Hepatocyte (in vitro differentiated cells): ENCODE results near the gene ZSCAN21. TPM values are rescaled to one million over a fixed set of nuclear protein-coding genes. Genes with fewer than 3 reads are reported as not detected.

Experiments
- DNase-seq: peaks from one replicate; pipeline ENCODE4 v3.0.0-alpha.2; 2016; ENCODE audit warnings: low spot score
- H2AFZ ChIP-seq: fragments of 200-600 bp; sonication (generic); 2 replicates; pipeline ENCODE4 v1.6.0; 2016; ENCODE audit warnings: antibody characterized with exemption, mild to moderate bottlenecking
- H3K27ac ChIP-seq: fragments of 200-600 bp; sonication (generic); 2 replicates; pipeline ENCODE4 v1.5.1; 2016; ENCODE audit warnings: mild to moderate bottlenecking
- H3K27me3 ChIP-seq: fragments of 200-600 bp; sonication (generic); 2 replicates; pipeline ENCODE4 v1.6.1; 2016
- H3K36me3 ChIP-seq: fragments of 200-600 bp; sonication (generic); replicated peaks from 2 replicates; pipeline ENCODE4 v1.5.1; 2016; ENCODE audit warnings: low read depth; ENCODE audit not compliant: insufficient read depth
- H3K4me1 ChIP-seq: fragments of 200-600 bp; sonication (generic); 2 replicates; pipeline ENCODE4 v1.5.1; 2016; ENCODE audit warnings: mild to moderate bottlenecking, moderate library complexity; ENCODE audit not compliant: insufficient read depth
- H3K4me2 ChIP-seq: fragments of 200-600 bp; sonication (generic); 2 replicates; pipeline ENCODE4 v1.6.0; 2016
- H3K4me3 ChIP-seq: fragments of 200-600 bp; sonication (generic); 2 replicates; pipeline ENCODE4 v1.5.1; 2016; ENCODE audit warnings: mild to moderate bottlenecking
- H3K79me2 ChIP-seq: fragments of 200-600 bp; sonication (generic); 2 replicates; pipeline ENCODE4 v1.6.0; 2017; ENCODE audit warnings: mild to moderate bottlenecking
- H3K9me2 ChIP-seq: fragments of 200-600 bp; sonication (generic); replicated peaks from 2 replicates; pipeline ENCODE4 v1.6.0; 2017; ENCODE audit warnings: mild to moderate bottlenecking; ENCODE audit not compliant: insufficient read depth
- H3K9me3 ChIP-seq: fragments of 200-600 bp; sonication (generic); 2 replicates; pipeline ENCODE4 v1.5.1; 2016; ENCODE audit warnings: low read depth, mild to moderate bottlenecking
- H4K20me1 ChIP-seq: fragments of 200-600 bp; sonication (generic); 2 replicates; pipeline ENCODE4 v1.6.0; 2016; ENCODE audit warnings: mild to moderate bottlenecking; ENCODE audit not compliant: insufficient read depth, poor library complexity, severe bottlenecking
- CTCF ChIP-seq: fragments of 200-600 bp; sonication (generic); IDR thresholded peaks from 2 replicates; pipeline ENCODE4 v1.5.1; 2016; ENCODE audit warnings: antibody characterized with exemption, mild to moderate bottlenecking; ENCODE audit not compliant: poor library complexity
- EZH2 ChIP-seq: fragments of 200-600 bp; sonication (generic); IDR thresholded peaks from 2 replicates; pipeline ENCODE4 v1.6.1; 2016; ENCODE audit warnings: antibody characterized with exemption, mild to moderate bottlenecking, borderline replicate concordance
- EZH2phosphoT487 ChIP-seq: fragments of 200-600 bp; sonication (generic); IDR thresholded peaks from one replicate; pipeline ENCODE4 v1.6.1; 2018; ENCODE audit warnings: antibody characterized with exemption, mild to moderate bottlenecking, low read depth, moderate library complexity; ENCODE audit not compliant: unreplicated experiment, severe bottlenecking
- WGBS: methylation state at CpG from one replicate; pipeline ENCODE4 v1.1.6; 2016; ENCODE audit warnings: low lambda C conversion rate; ENCODE audit errors: missing lambda C conversion rate; 5-methylcytosine and 5-hydroxymethylcytosine counted together
- polyA plus RNA-seq: library from polyadenylated mRNA; unstranded; fragments of >200 nt; fragmentation: Nextera tagmentation; extraction: Ambion mirVana; gene quantifications from 2 replicates; pipeline ENCODE4 v1.2.1, GENCODE V29; 2016
- total RNA-seq: library from RNA; depleted of rRNA; stranded (reverse); fragments of >200 nt; gene quantifications from 2 replicates; pipeline ENCODE4 v1.2.3, GENCODE V29; 2014

ZSCAN21 gene
- total and polyA plus RNA-seq, 2 experiments from 2014 or later = 9.6 to 12.8 TPM

DNA sequence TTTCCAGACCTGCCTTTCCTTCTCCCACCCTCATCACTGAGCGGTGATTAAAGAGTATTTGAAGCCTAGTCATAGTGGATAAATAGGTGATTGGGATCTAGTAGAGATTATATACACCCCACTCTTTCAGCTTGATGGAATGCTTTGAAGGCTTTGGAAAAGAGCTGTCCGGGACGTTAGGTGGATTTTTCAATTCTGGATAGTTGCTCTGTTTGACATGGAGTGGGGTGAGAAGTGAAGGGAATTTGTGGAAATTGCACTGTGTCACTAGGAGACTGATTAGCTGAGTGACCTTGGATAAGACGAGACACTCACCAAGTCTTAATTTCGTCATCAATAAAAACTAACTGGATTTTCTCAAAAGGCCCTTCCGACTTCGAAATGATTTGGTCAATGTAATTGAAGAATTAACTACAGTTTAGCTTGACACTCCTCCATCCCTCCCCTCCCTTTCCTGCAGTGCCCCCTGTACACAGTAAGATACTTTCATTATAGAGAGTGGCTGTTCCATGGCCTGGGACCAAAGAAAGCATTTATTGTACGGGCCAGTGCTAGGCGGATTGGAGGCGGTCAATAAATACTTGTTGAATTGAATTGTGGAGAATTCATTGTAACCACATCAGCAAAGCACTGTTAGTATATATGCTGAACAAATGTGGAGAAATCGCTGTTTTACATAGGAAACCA is 33.2 kb upstream of the ZSCAN21 start:
- H3K9me2 ChIP-seq = no peaks in the 10 kb centered on the region
- peak overlapping the region; percentile 99 for H3K27ac ChIP-seq
- H4K20me1 ChIP-seq = peaks cover 30% of the 10 kb centered on the region
- no peaks in the 10 kb centered on the region for H3K9me3 ChIP-seq
- peaks cover 59% of the 10 kb centered on the region for H3K79me2 ChIP-seq
- 35% methylated on average over 11 of the region's 11 CpGs for WGBS
- H3K36me3 ChIP-seq = no peaks in the 10 kb centered on the region
- H2AFZ ChIP-seq = no peak overlapping the region
- peak overlapping the region; percentile 78 for H3K4me3 ChIP-seq
- peak; percentile 24 for DNase-seq
- H3K4me1 ChIP-seq = peaks cover 16% of the 10 kb centered on the region
- no peaks in the 10 kb centered on the region for H3K27me3 ChIP-seq
- TF ChIP-seq EZH2 (no peak), EZH2phosphoT487 (no peak), CTCF (no peak)
- peak overlapping the region; percentile 89 for H3K4me2 ChIP-seq

GRCh38 chr7:100017300-100017699 is 32.3 kb upstream of the ZSCAN21 start:
- Histone ChIP-seq H3K4me2 (peak overlapping the region; percentile 89), H2AFZ (no peak overlapping the region), H3K79me2 (peaks cover 68% of the 10 kb centered on the region), H3K36me3 (no peaks in the 10 kb centered on the region), H3K27me3 (no peaks in the 10 kb centered on the region), H3K4me1 (peaks cover 16% of the 10 kb centered on the region), H3K27ac (peak overlapping the region; percentile 99), H3K9me3 (no peaks in the 10 kb centered on the region), H4K20me1 (peaks cover 39% of the 10 kb centered on the region), H3K9me2 (no peaks in the 10 kb centered on the region), H3K4me3 (no peak overlapping the region)
- 66% methylated on average over 11 of the region's 11 CpGs for WGBS
- DNase-seq = peak; percentile 36
- TF ChIP-seq EZH2 (no peak), EZH2phosphoT487 (no peak), CTCF (no peak)

DNA sequence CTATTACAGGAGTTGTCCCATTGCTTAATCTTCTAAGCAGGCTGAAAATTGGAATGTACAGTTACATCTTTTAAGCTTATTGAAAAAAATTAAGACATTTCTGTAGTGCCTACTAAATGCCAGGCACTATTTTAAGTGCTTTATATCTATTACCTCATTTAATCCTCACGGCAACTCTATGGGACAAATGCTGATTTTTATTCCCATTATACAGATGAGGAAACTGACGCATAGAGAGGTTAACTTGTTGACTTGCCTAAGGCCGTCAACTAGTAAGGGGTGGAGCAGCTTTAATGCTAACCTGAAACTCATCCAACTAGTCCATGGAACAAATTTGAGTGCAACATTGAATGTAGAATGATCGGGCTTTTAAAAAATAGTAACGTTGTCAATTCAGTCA is 31.7 kb upstream of the ZSCAN21 start:
- Histone ChIP-seq H3K4me2 (peak overlapping the region; percentile 89), H3K9me3 (no peaks in the 10 kb centered on the region), H3K27ac (peak overlapping the region; percentile 99), H3K27me3 (no peaks in the 10 kb centered on the region), H3K9me2 (no peaks in the 10 kb centered on the region), H2AFZ (no peak overlapping the region), H4K20me1 (peaks cover 42% of the 10 kb centered on the region), H3K79me2 (peaks cover 73% of the 10 kb centered on the region), H3K36me3 (no peaks in the 10 kb centered on the region), H3K4me1 (peaks cover 16% of the 10 kb centered on the region), H3K4me3 (no peak overlapping the region)
- TF ChIP-seq EZH2 (no peak), CTCF (no peak), EZH2phosphoT487 (no peak)
- DNase-seq = no peak
- WGBS = 97% methylated on average over 5 of the region's 5 CpGs

- 71% methylated on average over 7 of the region's 7 CpGs for WGBS
- peaks cover 90% of the 10 kb centered on the region for H3K79me2 ChIP-seq
- H3K4me1 ChIP-seq = peaks cover 16% of the 10 kb centered on the region
These were observed 29.7 kb upstream of the ZSCAN21 start for GRCh38 chr7:100019908-100020307.

More at GRCh38 chr7:100019908-100020307, 29.7 kb upstream of the ZSCAN21 start:
- Histone ChIP-seq H2AFZ (no peak overlapping the region), H3K27me3 (no peaks in the 10 kb centered on the region), H3K9me3 (no peaks in the 10 kb centered on the region), H3K4me3 (no peak overlapping the region), H3K36me3 (no peaks in the 10 kb centered on the region), H3K27ac (no peak overlapping the region), H4K20me1 (peaks cover 42% of the 10 kb centered on the region), H3K4me2 (no peak overlapping the region), H3K9me2 (no peaks in the 10 kb centered on the region)
- DNase-seq = no peak
- TF ChIP-seq EZH2phosphoT487 (no peak), EZH2 (no peak), CTCF (no peak)
